ENCODE data around the gene MYL6B. TPM values are rescaled to one million over a fixed set of nuclear protein-coding genes. Genes with fewer than 3 reads are reported as not detected.
"Not testable (repeated sequence)": the region's sequence is repeated elsewhere in the genome, so short reads cannot be mapped to it uniquely, and the experiment has no call there.

Gene MYL6B
- total RNA-seq, 4 donors from 2014 or later = 28.5 to 39.4 (median 33.6) TPM

DNA sequence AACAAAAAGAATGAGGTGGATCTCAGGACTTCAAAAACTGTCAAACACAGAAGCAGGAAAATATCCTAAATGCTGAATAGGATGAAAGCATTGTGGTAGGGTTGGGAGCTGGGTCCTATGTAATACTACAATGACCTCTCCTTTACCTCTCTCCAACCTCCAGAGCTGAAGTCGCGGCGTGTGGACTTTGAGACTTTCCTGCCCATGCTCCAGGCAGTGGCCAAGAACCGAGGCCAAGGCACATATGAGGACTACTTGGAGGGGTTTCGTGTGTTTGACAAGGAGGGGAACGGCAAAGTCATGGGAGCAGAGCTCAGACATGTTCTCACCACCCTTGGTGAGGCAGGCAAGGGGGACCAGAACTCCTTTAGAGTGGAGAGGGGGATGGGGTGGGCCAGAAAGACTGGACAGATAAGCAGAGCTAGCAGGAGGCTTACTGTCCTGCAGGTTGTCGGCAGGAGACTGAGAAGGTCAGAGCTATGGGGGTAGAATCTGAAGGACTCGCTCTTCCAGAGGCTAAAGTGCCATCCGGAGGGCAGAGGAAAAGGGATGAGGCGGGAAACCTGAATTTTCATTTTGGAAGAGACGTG, 3.0 kb downstream of the MYL6B start:
- H3K4me3 ChIP-seq = no peak overlapping the region
- 95% methylated on average over 11 of the region's 11 CpGs for WGBS

DNA sequence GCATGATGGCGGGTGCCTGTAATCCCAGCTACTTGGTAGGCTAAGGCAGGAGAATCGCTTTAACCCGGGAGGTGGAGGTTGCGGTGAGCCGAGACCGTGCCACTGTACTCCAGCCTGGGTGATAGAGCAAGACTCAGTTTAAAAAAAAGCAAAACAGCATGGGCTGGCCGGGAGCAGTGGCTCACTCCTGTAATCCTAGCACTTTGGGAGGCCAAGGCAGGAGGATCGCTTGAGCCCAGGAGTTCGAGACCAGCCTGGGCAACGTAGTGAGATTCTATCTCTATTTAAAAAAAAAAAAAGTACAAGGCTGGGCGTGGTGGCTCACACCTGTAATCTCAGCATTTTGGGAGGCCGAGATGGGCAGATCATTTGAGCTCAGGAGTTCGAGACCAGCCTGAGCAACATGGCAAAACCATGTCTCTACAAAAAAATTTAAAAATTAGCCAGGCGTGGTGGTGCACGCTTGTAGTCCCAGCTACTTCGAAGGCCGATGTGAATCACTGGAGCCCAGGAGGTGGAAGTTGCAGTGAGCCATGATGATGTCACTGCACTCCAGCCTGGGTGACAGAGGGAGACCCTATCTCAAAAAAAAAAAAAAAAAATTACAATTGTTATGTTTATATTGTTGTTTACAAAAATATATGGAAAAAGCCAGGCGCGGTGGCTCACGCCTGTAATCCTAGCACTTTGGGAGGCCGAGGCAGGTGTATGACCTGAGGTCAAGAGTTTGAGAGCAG, 4.2 kb downstream of the MYL6B start:
- H3K36me3 ChIP-seq = peaks cover 23 to 24% (median 23%) of the 10 kb centered on the region in 4 donors
- peak overlapping the region; percentile 93 to 98 (median 96) for H3K27ac ChIP-seq (replicated peaks in 1 of 4)
- WGBS = 89% methylated on average over 21 of the region's 21 CpGs
- intact Hi-C loops (cut with DNase I); H3K27me3 ChIP-seq; H3K9me3 ChIP-seq; DNase-seq (ENCODE audit: extremely low spot score): not testable (repeated sequence)
- H3K4me3 ChIP-seq = peak overlapping the region; percentile 66 to 98 (median 86)
- H3K4me1 ChIP-seq = peaks cover 40 to 59% (median 56%) of the 10 kb centered on the region in 4 donors

More for the DNA sequence above, 3.0 kb downstream of the MYL6B start:
- Histone ChIP-seq H3K4me1 (peaks cover 33 to 57% (median 52%) of the 10 kb centered on the region in 4 donors), H3K27me3 (no peaks in the 10 kb centered on the region), H3K36me3 (peaks cover 10 to 11% (median 10%) of the 10 kb centered on the region in 4 donors), H3K9me3 (no peaks in the 10 kb centered on the region), H3K27ac (replicated peaks in 1 of 4) (no peak overlapping the region)
- no peak for DNase-seq (ENCODE audit: extremely low spot score)
- intact Hi-C loops (cut with DNase I) = no loop called here
- TF ChIP-seq POLR2AphosphoS5 (IDR thresholded peaks at IDR 0.05) (no peak), POLR2A (IDR thresholded peaks at IDR 0.05; ENCODE audit: low read depth) (no peak), EP300 (IDR thresholded peaks at IDR 0.05) (no peak)
- TF ChIP-seq, protein P1, sequence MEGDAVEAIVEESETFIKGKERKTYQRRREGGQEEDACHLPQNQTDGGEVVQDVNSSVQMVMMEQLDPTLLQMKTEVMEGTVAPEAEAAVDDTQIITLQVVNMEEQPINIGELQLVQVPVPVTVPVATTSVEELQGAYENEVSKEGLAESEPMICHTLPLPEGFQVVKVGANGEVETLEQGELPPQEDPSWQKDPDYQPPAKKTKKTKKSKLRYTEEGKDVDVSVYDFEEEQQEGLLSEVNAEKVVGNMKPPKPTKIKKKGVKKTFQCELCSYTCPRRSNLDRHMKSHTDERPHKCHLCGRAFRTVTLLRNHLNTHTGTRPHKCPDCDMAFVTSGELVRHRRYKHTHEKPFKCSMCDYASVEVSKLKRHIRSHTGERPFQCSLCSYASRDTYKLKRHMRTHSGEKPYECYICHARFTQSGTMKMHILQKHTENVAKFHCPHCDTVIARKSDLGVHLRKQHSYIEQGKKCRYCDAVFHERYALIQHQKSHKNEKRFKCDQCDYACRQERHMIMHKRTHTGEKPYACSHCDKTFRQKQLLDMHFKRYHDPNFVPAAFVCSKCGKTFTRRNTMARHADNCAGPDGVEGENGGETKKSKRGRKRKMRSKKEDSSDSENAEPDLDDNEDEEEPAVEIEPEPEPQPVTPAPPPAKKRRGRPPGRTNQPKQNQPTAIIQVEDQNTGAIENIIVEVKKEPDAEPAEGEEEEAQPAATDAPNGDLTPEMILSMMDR (IDR thresholded peaks at IDR 0.05) = no peak

DNA sequence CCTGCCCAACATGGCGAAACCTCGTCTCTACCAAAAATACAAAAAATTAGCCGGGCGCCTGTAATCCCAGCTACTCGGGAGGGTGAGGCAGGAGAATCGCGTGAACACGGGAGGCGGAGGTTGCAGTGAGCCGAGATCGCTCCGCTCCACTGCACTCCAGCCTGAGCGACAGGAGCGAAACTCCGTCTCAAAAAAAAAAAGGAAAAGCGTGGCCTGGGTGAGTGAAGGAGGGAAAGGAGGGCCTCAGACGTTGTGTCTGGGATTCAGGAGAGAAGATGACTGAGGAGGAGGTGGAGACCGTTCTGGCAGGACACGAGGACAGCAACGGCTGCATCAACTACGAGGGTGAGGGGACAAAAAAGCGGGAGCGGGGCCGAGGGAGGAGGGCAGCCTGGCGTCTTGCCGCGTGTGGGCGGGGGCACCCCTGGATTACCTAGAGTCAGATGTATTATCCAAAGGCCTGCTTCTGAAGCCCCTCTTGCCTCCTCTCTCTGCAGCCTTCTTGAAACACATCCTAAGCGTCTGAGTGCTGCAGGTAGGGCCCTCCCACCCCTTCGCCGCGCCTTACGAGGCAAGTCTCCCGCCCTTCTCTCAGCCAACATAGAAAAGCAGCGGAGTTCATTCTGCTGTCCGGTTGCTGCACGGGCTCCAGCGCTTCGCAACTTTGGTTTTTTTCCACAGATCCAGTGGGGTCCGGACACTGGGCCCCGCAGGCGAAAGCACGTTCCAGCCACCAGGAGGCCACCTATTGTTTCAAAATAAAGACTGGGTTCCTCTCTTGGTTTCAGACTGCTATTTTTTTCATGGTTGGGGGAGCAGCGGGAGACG, 5.0 kb downstream of the MYL6B start:
- H3K27me3 ChIP-seq = no peaks in the 10 kb centered on the region
- peaks cover 43 to 63% (median 60%) of the 10 kb centered on the region in 4 donors for H3K4me1 ChIP-seq
- H3K27ac ChIP-seq (replicated peaks in 1 of 4) = peak overlapping the region; percentile 93 to 98 (median 96)
- WGBS = 3% methylated on average over 36 of the region's 45 CpGs
- H3K36me3 ChIP-seq = peaks cover 31 to 32% (median 31%) of the 10 kb centered on the region in 4 donors
- peak overlapping the region; percentile 66 to 98 (median 86) for H3K4me3 ChIP-seq
- DNase-seq (ENCODE audit: extremely low spot score) = peak; percentile 95
- intact Hi-C loops (cut with DNase I) = no loop called here
- TF ChIP-seq EP300 (IDR thresholded peaks at IDR 0.05) = no peak
- no peak for TF ChIP-seq POLR2AphosphoS5 (IDR thresholded peaks at IDR 0.05)
- peak; percentile 29 for TF ChIP-seq POLR2A (IDR thresholded peaks at IDR 0.05; ENCODE audit: low read depth)
- TF ChIP-seq, protein P1 (IDR thresholded peaks at IDR 0.05) = peak; percentile 73 to 84 (median 82)
- H3K9me3 ChIP-seq = no peaks in the 10 kb centered on the region

DNA sequence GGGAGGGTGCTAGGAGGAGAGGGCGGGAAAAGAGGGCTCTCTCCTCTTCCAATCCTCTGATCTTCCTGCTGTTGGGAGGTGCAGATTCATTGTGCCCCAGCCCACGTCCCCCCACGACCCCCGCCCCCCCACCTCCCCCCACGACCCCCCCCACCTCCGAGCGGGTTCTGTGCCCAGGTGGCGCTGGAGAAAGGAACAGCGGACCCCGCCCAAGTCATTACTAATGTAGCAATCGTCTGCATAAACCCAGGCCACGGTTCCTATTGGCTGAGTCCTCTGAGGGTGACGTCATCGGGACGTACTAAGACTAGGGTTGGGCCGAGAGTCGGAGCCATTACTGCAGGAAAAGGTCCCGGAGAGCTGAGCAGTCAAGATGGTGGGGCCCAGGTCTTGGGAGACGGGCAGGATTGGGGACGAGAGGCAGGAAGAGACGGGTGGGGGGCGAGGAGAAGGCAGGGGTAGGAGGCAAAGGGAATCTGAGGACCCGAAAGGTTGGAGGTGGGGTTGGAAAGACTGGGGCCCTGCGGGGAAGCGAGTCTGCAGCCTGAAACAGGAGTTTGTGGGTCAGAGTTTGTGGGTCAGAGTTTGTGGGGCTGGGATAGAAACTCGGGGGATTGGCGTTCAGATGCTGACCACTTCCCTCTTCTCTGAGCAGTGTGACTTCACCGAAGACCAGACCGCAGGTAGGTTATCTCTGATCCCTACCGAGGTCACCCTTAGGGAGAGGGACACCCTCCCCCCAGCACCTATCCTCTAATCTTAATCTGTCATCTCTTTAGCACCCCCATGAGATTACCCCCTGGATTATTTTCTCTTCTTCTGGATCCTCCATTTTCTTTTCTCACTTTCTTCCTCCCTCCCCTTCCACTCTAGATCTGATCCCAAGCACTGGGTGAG, 5.9 kb downstream of the MYL6B start, which contains the start of gene MYL6:
Gene MYL6 (plus strand): TSS at position 331 of the 897 bp plus-strand sequence. CDS start 43 bp downstream, at position 374.
- H3K27me3 ChIP-seq = no peaks in the 10 kb centered on the region
- H3K27ac ChIP-seq (replicated peaks in 1 of 4) = peak within 1 kb of the TSS; percentile 93 to 98 (median 96)
- H3K9me3 ChIP-seq = no peaks in the 10 kb centered on the region
- H3K36me3 ChIP-seq = peaks cover 35 to 40% (median 39%) of the 10 kb centered on the region in 4 donors
- peak; percentile 100 for TF ChIP-seq POLR2AphosphoS5 (IDR thresholded peaks at IDR 0.05)
- peak; percentile 99 for TF ChIP-seq POLR2A (IDR thresholded peaks at IDR 0.05; ENCODE audit: low read depth)
- TF ChIP-seq, protein P1 (IDR thresholded peaks at IDR 0.05) = no peak
- no peak for TF ChIP-seq EP300 (IDR thresholded peaks at IDR 0.05)
- H3K4me1 ChIP-seq = peaks cover 36 to 64% (median 61%) of the 10 kb centered on the region in 4 donors
- H3K4me3 ChIP-seq = peak within 1 kb of the TSS; percentile 66 to 98 (median 86)
- under 1% methylated on average over 30 of the region's 30 CpGs for WGBS
- intact Hi-C loops (cut with DNase I) = no loop called here
- DNase-seq (ENCODE audit: extremely low spot score) = peak; percentile 100

Measured in esophagus muscularis mucosa (tissue), 4 donors.